HEK293T (cell line): ENCODE results near the gene KRT25.

ENCODE experiments used
- ARNT ChIP-seq: fragments of 450-650 bp; IDR thresholded peaks from 2 replicates; pipeline ENCODE4 v1.6.1; 2017; ENCODE audit warnings: mild to moderate bottlenecking
- BHLHE40 ChIP-seq: fragments of 450-650 bp; IDR thresholded peaks from 2 replicates; pipeline ENCODE4 v1.6.1; 2016; ENCODE audit warnings: mild to moderate bottlenecking, moderate library complexity, borderline replicate concordance
- CTBP1 ChIP-seq: fragments of 450-650 bp; IDR thresholded peaks from 2 replicates; pipeline ENCODE4 v1.6.1; 2016; ENCODE audit warnings: borderline replicate concordance
- ELF4 ChIP-seq: fragments of 450-650 bp; IDR thresholded peaks from 2 replicates; pipeline ENCODE4 v1.6.1; 2017; ENCODE audit warnings: antibody characterized with exemption
- FOXA1 ChIP-seq: fragments of 450-650 bp; IDR thresholded peaks from 2 replicates; pipeline ENCODE4 v1.6.1; 2016; ENCODE audit warnings: mild to moderate bottlenecking
- FOXM1 ChIP-seq: fragments of 450-650 bp; IDR thresholded peaks from 2 replicates; pipeline ENCODE4 v1.6.1; 2017; ENCODE audit warnings: mild to moderate bottlenecking, borderline replicate concordance
- HDGF ChIP-seq: fragments of 450-650 bp; IDR thresholded peaks from 2 replicates; pipeline ENCODE4 v1.6.1; 2017; ENCODE audit warnings: antibody characterized with exemption, borderline replicate concordance
- LEF1 ChIP-seq: fragments of 450-650 bp; IDR thresholded peaks from 2 replicates; pipeline ENCODE4 v1.6.1; 2017; ENCODE audit warnings: mild to moderate bottlenecking, borderline replicate concordance
- PKNOX1 ChIP-seq: fragments of 450-650 bp; IDR thresholded peaks from 2 replicates; pipeline ENCODE4 v1.6.1; 2016
- SP1 ChIP-seq: fragments of 450-650 bp; IDR thresholded peaks from 2 replicates; pipeline ENCODE4 v1.6.1; 2017
- SUZ12 ChIP-seq: fragments of 450-650 bp; IDR thresholded peaks from 2 replicates; pipeline ENCODE4 v1.6.1; 2016; ENCODE audit warnings: mild to moderate bottlenecking
- TARDBP ChIP-seq: fragments of 450-650 bp; IDR thresholded peaks from 2 replicates; pipeline ENCODE4 v1.6.1; 2016
- ZNF384 ChIP-seq: fragments of 450-650 bp; IDR thresholded peaks from 2 replicates; pipeline ENCODE4 v1.6.1; 2016

- TF ChIP-seq TARDBP = no peak
- TF ChIP-seq FOXA1 = no peak
- TF ChIP-seq SUZ12 = no peak
- no peak for TF ChIP-seq FOXM1
- TF ChIP-seq ELF4 = no peak
- no peak for TF ChIP-seq ZNF384
- TF ChIP-seq PKNOX1 = no peak
- TF ChIP-seq BHLHE40 = no peak
- TF ChIP-seq SP1 = no peak
- no peak for TF ChIP-seq HDGF
- no peak for TF ChIP-seq ARNT
- TF ChIP-seq CTBP1 = no peak
- no peak for TF ChIP-seq LEF1
Observed at GRCh38 chr17:40760105-40761016, 5.2 kb upstream of the KRT25 start.
